Breast epithelium (tissue), 4 donors: ENCODE results near the gene CSNK1G1. TPM values are rescaled to one million over a fixed set of nuclear protein-coding genes. Genes with fewer than 3 reads are reported as not detected.

Experiments used
- DNase-seq, 2 donors: peaks; one replicate each; pipeline ENCODE4 v3.0.0-alpha.2; 2019; ENCODE audit warnings: low spot score in 2 of 2
- H3K27ac ChIP-seq, 2 donors: fragments of 200-600 bp; sonication (generic) in 1 of 2; one replicate each; pipeline ENCODE4 v1.5.1; 2016 to 2019; ENCODE audit warnings: mild to moderate bottlenecking in 1 of 2
- H3K27me3 ChIP-seq, 2 donors: fragments of 200-600 bp; sonication (generic) in 1 of 2; one replicate each; pipeline versions ENCODE4 v1.5.1 to v1.6.0; 2017 to 2019; ENCODE audit warnings: control low read depth in 1 of 2, mild to moderate bottlenecking in 1 of 2
- H3K36me3 ChIP-seq: fragments of 200-600 bp; one replicate; pipeline ENCODE4 v1.5.1; 2019
- H3K4me1 ChIP-seq, 2 donors: fragments of 200-600 bp; sonication (generic); one replicate each; pipeline ENCODE4 v1.5.1; 2016 to 2019; ENCODE audit warnings: control low read depth in 1 of 2
- H3K4me3 ChIP-seq, 3 donors: fragments of 200-600 bp; sonication (generic); 1 replicate in 2 of 3; 2 replicates in 1 of 3; pipeline ENCODE4 v1.5.1; 2016 to 2019; ENCODE audit warnings: mild to moderate bottlenecking in 3 of 3, moderate library complexity in 2 of 3
- H3K9me3 ChIP-seq, 2 donors: fragments of 200-600 bp; sonication (generic) in 1 of 2; one replicate each; pipeline ENCODE4 v1.5.1; 2016 to 2019; ENCODE audit warnings: control low read depth in 1 of 2
- CTCF ChIP-seq, 3 donors: fragments of 450-650 bp; IDR thresholded peaks; one replicate each; pipeline ENCODE4 v1.5.1; 2016 to 2017; ENCODE audit warnings: antibody characterized with exemption in 3 of 3, mild to moderate bottlenecking in 3 of 3, moderate library complexity in 3 of 3
- POLR2A ChIP-seq: fragments of 450-650 bp; IDR thresholded peaks from one replicate; pipeline ENCODE4 v1.6.1; 2016; ENCODE audit warnings: antibody characterized with exemption, mild to moderate bottlenecking, moderate library complexity
- POLR2AphosphoS5 ChIP-seq, 3 donors: sonication (generic); formaldehyde crosslinking; IDR thresholded peaks; one replicate each; pipeline ENCODE4 v1.6.1; 2017; ENCODE audit warnings: antibody characterized with exemption in 3 of 3
- intact Hi-C: fragments of 100-400 bp; cut with DNase I; formaldehyde crosslinking; loops from one replicate; pipeline ENCODE4 v1.15.1; 2023; ENCODE audit warnings: low total_unique reads
- total RNA-seq, 3 donors: library from RNA; depleted of rRNA; stranded (reverse); fragments of >200 nt; gene quantifications; one replicate each; pipeline ENCODE4 v1.1.0, GENCODE V29; 2016

Gene CSNK1G1
- total RNA-seq, 3 donors from 2014 or later = 12.6 to 37.7 (median 31.2) TPM

GRCh38 chr15:64249883-64250575 is 105.9 kb downstream of the CSNK1G1 start:
- intact Hi-C loops = no loop called here
- peak overlapping the region; percentile 9 to 65 for H3K27ac ChIP-seq
- no peaks in the 10 kb centered on the region for H3K9me3 ChIP-seq
- H3K36me3 ChIP-seq = no peaks in the 10 kb centered on the region
- DNase-seq = no peak
- no peak for TF ChIP-seq CTCF (IDR thresholded peaks at IDR 0.05)
- no peak for TF ChIP-seq POLR2A
- no peak for TF ChIP-seq POLR2AphosphoS5 (IDR thresholded peaks at IDR 0.05)
- H3K4me3 ChIP-seq = no peak overlapping the region
- no peaks in the 10 kb centered on the region for H3K27me3 ChIP-seq
- no peaks in the 10 kb centered on the region for H3K4me1 ChIP-seq

DNA sequence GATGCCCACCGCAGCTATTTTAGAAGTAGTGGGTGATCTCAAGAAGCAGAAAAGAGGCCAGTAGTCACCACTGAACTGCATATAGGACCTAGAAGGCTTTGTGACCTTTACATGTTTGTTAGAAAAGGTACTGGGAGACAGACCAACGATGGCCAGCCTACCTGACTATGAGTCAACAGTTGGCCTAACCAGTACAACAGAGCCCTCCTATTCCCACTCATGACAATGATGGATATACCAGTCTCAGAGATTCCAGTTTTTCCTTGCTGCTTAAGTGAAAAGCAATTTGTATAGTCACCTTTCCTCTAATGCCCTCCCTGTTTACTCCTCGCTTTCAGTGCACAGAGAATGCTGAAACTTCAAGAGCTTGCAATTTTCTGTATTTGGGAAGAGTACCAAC is 106.6 kb downstream of the CSNK1G1 start:
- H3K27ac ChIP-seq = peak overlapping the region; percentile 15 to 65
- H3K36me3 ChIP-seq = no peaks in the 10 kb centered on the region
- no peaks in the 10 kb centered on the region for H3K9me3 ChIP-seq
- no peaks in the 10 kb centered on the region for H3K4me1 ChIP-seq
- TF ChIP-seq CTCF (IDR thresholded peaks at IDR 0.05) = no peak
- TF ChIP-seq POLR2A = no peak
- no peak for TF ChIP-seq POLR2AphosphoS5 (IDR thresholded peaks at IDR 0.05)
- no peak for DNase-seq
- H3K4me3 ChIP-seq = no peak overlapping the region
- intact Hi-C loops = no loop called here
- H3K27me3 ChIP-seq = no peaks in the 10 kb centered on the region

DNA sequence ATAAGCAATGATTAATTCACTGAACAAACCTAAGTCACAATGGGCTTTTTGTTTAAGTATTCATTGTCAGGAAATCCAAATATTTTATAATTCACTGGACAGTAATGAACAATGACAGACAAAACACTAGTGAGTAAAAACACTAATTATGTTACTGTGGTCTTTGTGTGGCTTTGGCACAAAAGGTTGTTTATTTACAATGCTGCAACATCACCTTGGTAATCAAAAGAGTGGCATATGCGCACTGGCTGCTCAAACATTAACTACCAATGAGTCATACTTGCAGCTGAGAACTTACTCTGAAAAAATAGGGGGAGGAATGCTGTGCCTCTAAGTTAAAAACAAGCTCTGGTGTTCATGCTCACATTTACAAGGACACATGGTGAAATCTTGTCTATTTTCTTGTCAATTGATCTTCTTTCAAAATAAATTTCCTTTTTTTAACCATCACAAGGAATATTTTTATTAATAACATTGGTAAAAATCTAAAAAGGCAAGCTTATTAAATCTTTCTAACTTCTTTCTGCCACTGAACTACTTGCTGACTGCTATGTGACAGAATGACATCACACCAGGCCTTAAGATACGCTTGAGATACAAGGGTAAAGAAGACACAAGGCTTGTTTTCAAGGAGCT is 107.9 kb downstream of the CSNK1G1 start:
- no peak overlapping the region for H3K4me3 ChIP-seq
- no peaks in the 10 kb centered on the region for H3K27me3 ChIP-seq
- intact Hi-C loops = no loop called here
- no peaks in the 10 kb centered on the region for H3K4me1 ChIP-seq
- peak overlapping the region; percentile 65 to 75 for H3K27ac ChIP-seq
- DNase-seq = peak in 1 of 2 donors; percentile 44
- H3K36me3 ChIP-seq = no peaks in the 10 kb centered on the region
- no peaks in the 10 kb centered on the region for H3K9me3 ChIP-seq
- TF ChIP-seq POLR2AphosphoS5 (IDR thresholded peaks at IDR 0.05) (no peak), POLR2A (no peak), CTCF (IDR thresholded peaks at IDR 0.05) (no peak)

GRCh38 chr15:64247535-64247905 is 108.5 kb downstream of the CSNK1G1 start:
- TF ChIP-seq POLR2AphosphoS5 (IDR thresholded peaks at IDR 0.05) (no peak), CTCF (IDR thresholded peaks at IDR 0.05) (no peak), POLR2A (no peak)
- H3K9me3 ChIP-seq = no peaks in the 10 kb centered on the region
- no peaks in the 10 kb centered on the region for H3K36me3 ChIP-seq
- H3K4me1 ChIP-seq = no peaks in the 10 kb centered on the region
- peak overlapping the region; percentile 65 to 75 for H3K27ac ChIP-seq
- DNase-seq = no peak
- H3K4me3 ChIP-seq = no peak overlapping the region
- intact Hi-C loops = no loop called here
- H3K27me3 ChIP-seq = no peaks in the 10 kb centered on the region

DNA sequence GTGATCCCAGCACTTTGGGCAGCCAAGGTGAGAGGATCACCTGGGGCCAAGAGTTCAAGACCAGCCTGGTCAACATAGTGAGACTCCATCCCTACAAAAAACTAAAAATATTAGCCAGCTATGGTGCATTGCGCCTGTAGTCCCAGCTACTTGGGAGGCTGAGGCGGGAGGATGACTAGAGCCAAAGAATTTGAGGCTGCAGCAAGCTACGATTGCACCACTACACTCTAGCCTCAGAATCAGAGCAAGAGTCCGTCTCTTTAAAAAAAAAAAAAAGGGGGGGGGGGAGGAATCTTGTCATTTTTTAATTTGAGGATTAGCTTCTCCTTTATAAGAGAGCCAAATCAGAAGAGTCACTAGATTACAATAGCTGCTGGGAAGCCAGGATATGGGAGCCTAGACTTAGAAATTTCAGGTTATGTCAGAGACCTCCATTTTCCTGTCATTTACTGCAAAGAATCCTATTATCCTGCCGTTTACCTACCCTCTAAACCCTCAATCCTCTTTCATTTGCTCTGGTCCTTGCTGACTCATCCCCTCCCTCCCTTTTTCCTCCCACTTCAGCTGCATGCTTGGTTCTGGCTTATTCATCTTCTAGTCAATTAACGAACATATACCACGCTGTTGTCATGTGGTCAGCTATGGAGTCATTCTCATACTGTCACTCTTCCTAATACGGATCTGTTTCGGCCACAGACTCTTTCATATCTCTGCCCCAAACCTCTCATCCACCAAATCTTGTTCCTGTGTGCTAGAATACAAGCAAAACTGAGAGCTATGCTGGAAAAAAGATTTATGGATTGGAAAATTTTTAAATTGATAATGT is 109.4 kb downstream of the CSNK1G1 start:
- intact Hi-C loops = no loop called here
- DNase-seq = no peak
- no peaks in the 10 kb centered on the region for H3K36me3 ChIP-seq
- H3K4me1 ChIP-seq = no peaks in the 10 kb centered on the region
- H3K9me3 ChIP-seq = no peaks in the 10 kb centered on the region
- TF ChIP-seq CTCF (IDR thresholded peaks at IDR 0.05) = no peak
- H3K27me3 ChIP-seq = no peaks in the 10 kb centered on the region
- H3K4me3 ChIP-seq = no peak overlapping the region
- H3K27ac ChIP-seq = no peak overlapping the region
